ENCODE results near the gene SPEN. TPM values are rescaled to one million over a fixed set of nuclear protein-coding genes. Genes with fewer than 3 reads are reported as not detected.

The SPEN gene
- total RNA-seq, 1 donor from 2014 or later = 33.5 TPM

DNA sequence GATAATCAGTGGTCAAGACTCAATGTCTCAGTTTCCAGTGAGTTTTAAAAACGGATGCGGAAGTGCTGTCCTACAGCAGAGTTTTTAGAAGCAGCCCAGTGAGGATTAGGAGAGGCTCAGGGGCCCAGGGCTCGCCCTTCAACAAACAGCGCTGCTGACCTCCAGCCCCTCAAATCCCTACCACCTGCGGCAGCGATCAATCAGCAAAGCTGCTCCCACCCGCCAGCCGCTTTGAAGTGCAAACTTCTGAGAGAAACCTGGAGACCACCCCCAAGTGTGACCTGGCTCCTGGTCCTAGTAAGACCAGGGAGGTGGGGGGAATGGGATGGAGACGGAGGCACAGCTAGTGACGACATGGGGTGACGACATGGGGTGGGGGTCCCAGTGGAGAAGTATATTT, 114.0 kb downstream of the SPEN start:
- TF ChIP-seq, protein P1, sequence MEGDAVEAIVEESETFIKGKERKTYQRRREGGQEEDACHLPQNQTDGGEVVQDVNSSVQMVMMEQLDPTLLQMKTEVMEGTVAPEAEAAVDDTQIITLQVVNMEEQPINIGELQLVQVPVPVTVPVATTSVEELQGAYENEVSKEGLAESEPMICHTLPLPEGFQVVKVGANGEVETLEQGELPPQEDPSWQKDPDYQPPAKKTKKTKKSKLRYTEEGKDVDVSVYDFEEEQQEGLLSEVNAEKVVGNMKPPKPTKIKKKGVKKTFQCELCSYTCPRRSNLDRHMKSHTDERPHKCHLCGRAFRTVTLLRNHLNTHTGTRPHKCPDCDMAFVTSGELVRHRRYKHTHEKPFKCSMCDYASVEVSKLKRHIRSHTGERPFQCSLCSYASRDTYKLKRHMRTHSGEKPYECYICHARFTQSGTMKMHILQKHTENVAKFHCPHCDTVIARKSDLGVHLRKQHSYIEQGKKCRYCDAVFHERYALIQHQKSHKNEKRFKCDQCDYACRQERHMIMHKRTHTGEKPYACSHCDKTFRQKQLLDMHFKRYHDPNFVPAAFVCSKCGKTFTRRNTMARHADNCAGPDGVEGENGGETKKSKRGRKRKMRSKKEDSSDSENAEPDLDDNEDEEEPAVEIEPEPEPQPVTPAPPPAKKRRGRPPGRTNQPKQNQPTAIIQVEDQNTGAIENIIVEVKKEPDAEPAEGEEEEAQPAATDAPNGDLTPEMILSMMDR (IDR thresholded peaks at IDR 0.05; ENCODE audit: unreplicated experiment) = no peak
- peaks cover 11% of the 10 kb centered on the region for H3K36me3 Mint-ChIP-seq (ENCODE audit: low read depth, unreplicated experiment)
- H3K9me3 Mint-ChIP-seq (ENCODE audit: unreplicated experiment) = no peaks in the 10 kb centered on the region
- DNase-seq (ENCODE audit: low spot score) = no peak
- H3K4me1 Mint-ChIP-seq (ENCODE audit: unreplicated experiment) = peaks cover 6% of the 10 kb centered on the region
- no peak overlapping the region for H3K27ac Mint-ChIP-seq (ENCODE audit: unreplicated experiment)
- H3K4me3 Mint-ChIP-seq (ENCODE audit: unreplicated experiment) = no peak overlapping the region
- peaks cover 5% of the 10 kb centered on the region for H3K27me3 Mint-ChIP-seq (ENCODE audit: unreplicated experiment)

DNA sequence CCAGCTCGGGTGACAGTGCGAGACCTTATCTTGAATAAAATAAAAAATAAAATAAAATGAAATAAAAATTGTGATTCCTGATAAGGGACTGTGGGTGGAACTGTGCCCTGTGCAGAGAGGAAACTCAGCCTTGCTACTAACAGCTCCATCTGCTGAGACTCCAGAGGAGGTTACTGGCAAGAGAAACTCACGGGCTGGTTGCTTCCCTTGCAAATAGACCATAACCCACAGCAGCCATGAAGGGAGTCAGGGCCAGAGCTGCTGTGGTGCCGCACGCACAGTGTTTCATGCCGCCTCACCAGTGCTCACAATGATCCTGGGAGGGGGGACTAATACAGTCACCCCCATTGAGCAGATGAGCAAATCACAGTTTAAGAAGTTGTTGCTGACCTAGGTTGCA, 114.7 kb downstream of the SPEN start:
- Mint-ChIP-seq H3K27ac (ENCODE audit: unreplicated experiment) (no peak overlapping the region), H3K27me3 (ENCODE audit: unreplicated experiment) (peaks cover 6% of the 10 kb centered on the region), H3K4me3 (ENCODE audit: unreplicated experiment) (no peak overlapping the region), H3K9me3 (ENCODE audit: unreplicated experiment) (no peaks in the 10 kb centered on the region), H3K4me1 (ENCODE audit: unreplicated experiment) (peaks cover 7% of the 10 kb centered on the region), H3K36me3 (ENCODE audit: low read depth, unreplicated experiment) (peaks cover 11% of the 10 kb centered on the region)
- TF ChIP-seq, protein P1 (IDR thresholded peaks at IDR 0.05; ENCODE audit: unreplicated experiment) = no peak
- no peak for DNase-seq (ENCODE audit: low spot score)

DNA sequence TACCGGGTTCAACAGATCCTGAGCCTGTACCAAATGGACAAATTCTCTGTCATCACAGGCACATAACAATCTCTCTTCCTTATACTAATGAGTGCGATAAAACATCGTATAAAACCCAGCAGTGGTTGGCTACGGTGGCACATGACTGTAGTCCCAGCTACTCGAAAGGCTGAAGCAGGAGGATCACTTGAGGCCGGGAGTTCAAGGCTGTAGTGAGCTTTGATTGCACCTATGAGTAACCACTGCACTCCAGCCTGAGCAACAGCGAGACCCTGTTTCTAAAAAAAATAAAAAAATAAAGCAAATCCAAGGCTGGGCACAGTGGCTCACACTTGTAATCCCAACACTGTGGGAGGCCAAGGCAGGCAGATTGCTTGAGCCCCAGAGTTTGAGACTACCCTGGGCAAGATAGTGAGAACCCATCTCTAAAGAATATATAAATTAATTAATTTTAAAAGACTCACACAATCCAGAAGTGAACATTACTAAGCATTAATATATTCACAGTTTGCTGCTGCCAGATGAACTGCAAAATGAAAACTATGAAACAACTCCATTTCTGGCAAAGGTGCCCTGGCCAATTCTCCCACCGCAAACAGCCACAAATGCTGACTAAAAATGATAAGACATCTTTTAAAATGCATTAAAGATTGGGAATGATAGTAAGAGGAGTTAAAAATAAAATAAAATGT, 115.3 kb downstream of the SPEN start:
- no peak overlapping the region for H3K27ac Mint-ChIP-seq (ENCODE audit: unreplicated experiment)
- H3K36me3 Mint-ChIP-seq (ENCODE audit: low read depth, unreplicated experiment) = peaks cover 12% of the 10 kb centered on the region
- no peak overlapping the region for H3K4me3 Mint-ChIP-seq (ENCODE audit: unreplicated experiment)
- no peak for DNase-seq (ENCODE audit: low spot score)
- no peaks in the 10 kb centered on the region for H3K9me3 Mint-ChIP-seq (ENCODE audit: unreplicated experiment)
- H3K27me3 Mint-ChIP-seq (ENCODE audit: unreplicated experiment) = peaks cover 6% of the 10 kb centered on the region
- H3K4me1 Mint-ChIP-seq (ENCODE audit: unreplicated experiment) = peaks cover 7% of the 10 kb centered on the region
- TF ChIP-seq, protein P1 (IDR thresholded peaks at IDR 0.05; ENCODE audit: unreplicated experiment) = no peak

DNA sequence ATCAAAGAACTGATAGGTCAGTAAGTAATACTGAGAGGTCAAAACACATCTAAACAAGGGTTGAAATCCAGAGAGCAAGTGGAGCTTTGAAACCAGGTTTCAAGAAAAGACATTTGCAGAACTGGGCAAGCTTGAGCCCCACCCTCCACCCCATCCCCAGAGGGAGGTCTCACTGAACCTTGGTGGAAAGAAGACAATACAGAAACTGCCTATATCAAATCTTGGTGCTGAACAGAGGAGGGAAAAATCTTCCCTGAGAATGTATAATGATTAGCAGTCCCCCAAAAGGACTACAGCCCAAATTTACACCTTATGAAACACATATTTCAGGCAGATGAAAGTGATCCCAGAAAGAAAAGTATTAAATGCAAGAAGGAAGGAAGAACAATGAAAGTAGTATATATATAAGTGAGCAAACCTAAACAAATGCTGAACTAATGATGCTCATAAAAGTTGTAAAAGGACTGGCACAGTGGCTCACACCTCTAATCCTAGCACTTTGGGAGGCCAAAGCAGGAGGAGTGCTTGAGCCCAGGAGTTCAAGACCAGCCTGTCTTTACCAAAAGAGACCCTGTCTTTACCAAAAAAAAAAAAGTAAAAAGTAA, 116.0 kb downstream of the SPEN start:
- H3K27me3 Mint-ChIP-seq (ENCODE audit: unreplicated experiment) = peaks cover 5% of the 10 kb centered on the region
- no peak overlapping the region for H3K4me3 Mint-ChIP-seq (ENCODE audit: unreplicated experiment)
- peaks cover 6% of the 10 kb centered on the region for H3K4me1 Mint-ChIP-seq (ENCODE audit: unreplicated experiment)
- no peak overlapping the region for H3K27ac Mint-ChIP-seq (ENCODE audit: unreplicated experiment)
- TF ChIP-seq, protein P1 (IDR thresholded peaks at IDR 0.05; ENCODE audit: unreplicated experiment) = no peak
- DNase-seq (ENCODE audit: low spot score) = no peak
- H3K36me3 Mint-ChIP-seq (ENCODE audit: low read depth, unreplicated experiment) = peaks cover 18% of the 10 kb centered on the region
- H3K9me3 Mint-ChIP-seq (ENCODE audit: unreplicated experiment) = peaks cover 4% of the 10 kb centered on the region

DNA sequence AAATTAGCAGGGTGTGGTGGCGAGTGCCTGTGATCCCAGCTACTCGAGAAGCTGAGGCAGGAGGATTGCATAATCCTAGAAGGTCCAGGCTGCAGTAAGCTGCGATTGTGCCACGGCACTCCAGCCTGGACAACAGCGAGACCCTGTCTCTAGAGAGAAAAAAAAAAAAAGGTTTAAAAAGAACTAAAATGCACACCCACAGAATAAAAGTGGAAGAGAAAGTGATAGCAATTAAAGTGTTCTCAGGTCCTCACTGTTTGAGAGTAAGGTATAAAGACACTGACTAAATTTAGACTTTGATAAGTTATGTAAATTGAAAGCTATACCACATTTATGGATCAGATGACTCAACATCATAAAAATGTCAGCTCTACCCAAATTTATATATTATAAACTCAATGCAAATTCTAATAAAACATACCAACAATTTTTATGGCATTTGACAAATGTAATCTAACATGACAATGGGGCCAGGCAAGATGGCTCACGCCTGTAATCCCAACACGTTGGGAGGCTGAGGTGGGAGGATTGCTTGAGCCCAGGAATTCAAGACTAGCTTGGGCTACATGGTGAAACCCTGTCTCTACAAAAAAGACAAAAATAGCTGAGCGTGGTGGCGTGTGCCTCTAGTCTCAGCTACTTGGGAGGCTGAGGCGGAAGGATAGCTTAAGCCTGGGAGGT, 116.6 kb downstream of the SPEN start:
- H3K27ac Mint-ChIP-seq (ENCODE audit: unreplicated experiment) = no peak overlapping the region
- TF ChIP-seq, protein P1 (IDR thresholded peaks at IDR 0.05; ENCODE audit: unreplicated experiment) = no peak
- peaks cover 3% of the 10 kb centered on the region for H3K27me3 Mint-ChIP-seq (ENCODE audit: unreplicated experiment)
- H3K4me1 Mint-ChIP-seq (ENCODE audit: unreplicated experiment) = peaks cover 4% of the 10 kb centered on the region
- peaks cover 19% of the 10 kb centered on the region for H3K36me3 Mint-ChIP-seq (ENCODE audit: low read depth, unreplicated experiment)
- H3K9me3 Mint-ChIP-seq (ENCODE audit: unreplicated experiment) = peaks cover 4% of the 10 kb centered on the region
- no peak overlapping the region for H3K4me3 Mint-ChIP-seq (ENCODE audit: unreplicated experiment)
- no peak for DNase-seq (ENCODE audit: low spot score)
